ENCODE measurements around the gene EPB41L1. TPM values are rescaled to one million over a fixed set of nuclear protein-coding genes. Genes with fewer than 3 reads are reported as not detected.

EPB41L1 gene
- total RNA-seq, 1 experiment from 2014 or later: 8.6 TPM

DNA sequence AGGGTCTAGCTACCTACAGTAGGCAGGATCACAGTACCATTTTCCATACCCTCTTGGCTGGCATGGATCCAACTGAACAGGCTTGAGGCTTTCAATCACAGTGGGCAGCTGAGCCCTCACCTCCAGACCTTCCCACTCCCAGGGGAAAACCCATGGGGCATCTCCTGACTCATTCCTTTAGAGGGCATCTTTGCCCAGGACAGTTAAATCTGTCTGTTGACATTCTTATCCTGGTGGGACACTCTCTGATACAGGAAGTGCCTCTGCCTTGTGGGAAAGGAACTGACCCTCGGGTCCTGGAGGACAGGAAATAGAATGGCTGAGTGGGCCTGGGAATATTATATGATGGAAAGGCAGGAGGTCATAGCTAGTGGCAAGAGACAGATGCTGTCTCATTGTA, 10.2 kb upstream of the EPB41L1 start:
- no peak for ATAC-seq
- BruUV-seq (replicated peaks): no TSS peak
- H3K27ac ChIP-seq (ENCODE audit: low read length): no peak overlapping the region
- in situ Hi-C loops (cut with HindIII; ENCODE audit: low pct_unique_long_range_greater_than_20kb, low sequenced_read_pairs): no loop called here
- H3K36me3 ChIP-seq (ENCODE audit: control insufficient read depth, insufficient read depth, low read length): no peaks in the 10 kb centered on the region
- no peaks in the 10 kb centered on the region for H3K4me1 ChIP-seq (ENCODE audit: control insufficient read depth, insufficient read depth, low read length)
- H3K27me3 ChIP-seq (ENCODE audit: control insufficient read depth, insufficient read depth, low read length): no peaks in the 10 kb centered on the region; the same call in 1 of the 2 replicates
- intact Hi-C loops (cut with micrococcal nuclease; ENCODE audit: unreplicated experiment): no loop called here
- H3K4me3 ChIP-seq (ENCODE audit: low read depth in 2 of 2, low read length in 2 of 2): no peak overlapping the region
- ChIA-PET CTCF (interaction anchor here (0.7 to 1.9 kb wide), 2 partner anchors 58 to 151 kb away, joined by 3 to 8 read pairs; no protein-coding TSS in a partner anchor), POLR2A (no interaction called here)
- no peaks in the 10 kb centered on the region for H3K9me3 ChIP-seq (ENCODE audit: control insufficient read depth, insufficient read depth, low read depth, low read length)
- TF ChIP-seq SIN3A (IDR thresholded peaks at IDR 0.05; ENCODE audit: borderline replicate concordance, insufficient read depth, low read depth, low read length) (no peak), TCF7L2 (IDR thresholded peaks at IDR 0.05; ENCODE audit: low read depth, low read length) (no peak), POLR2AphosphoS5 (IDR thresholded peaks at IDR 0.05; ENCODE audit: low read depth, low read length) (no peak)
- TF ChIP-seq, protein P1, sequence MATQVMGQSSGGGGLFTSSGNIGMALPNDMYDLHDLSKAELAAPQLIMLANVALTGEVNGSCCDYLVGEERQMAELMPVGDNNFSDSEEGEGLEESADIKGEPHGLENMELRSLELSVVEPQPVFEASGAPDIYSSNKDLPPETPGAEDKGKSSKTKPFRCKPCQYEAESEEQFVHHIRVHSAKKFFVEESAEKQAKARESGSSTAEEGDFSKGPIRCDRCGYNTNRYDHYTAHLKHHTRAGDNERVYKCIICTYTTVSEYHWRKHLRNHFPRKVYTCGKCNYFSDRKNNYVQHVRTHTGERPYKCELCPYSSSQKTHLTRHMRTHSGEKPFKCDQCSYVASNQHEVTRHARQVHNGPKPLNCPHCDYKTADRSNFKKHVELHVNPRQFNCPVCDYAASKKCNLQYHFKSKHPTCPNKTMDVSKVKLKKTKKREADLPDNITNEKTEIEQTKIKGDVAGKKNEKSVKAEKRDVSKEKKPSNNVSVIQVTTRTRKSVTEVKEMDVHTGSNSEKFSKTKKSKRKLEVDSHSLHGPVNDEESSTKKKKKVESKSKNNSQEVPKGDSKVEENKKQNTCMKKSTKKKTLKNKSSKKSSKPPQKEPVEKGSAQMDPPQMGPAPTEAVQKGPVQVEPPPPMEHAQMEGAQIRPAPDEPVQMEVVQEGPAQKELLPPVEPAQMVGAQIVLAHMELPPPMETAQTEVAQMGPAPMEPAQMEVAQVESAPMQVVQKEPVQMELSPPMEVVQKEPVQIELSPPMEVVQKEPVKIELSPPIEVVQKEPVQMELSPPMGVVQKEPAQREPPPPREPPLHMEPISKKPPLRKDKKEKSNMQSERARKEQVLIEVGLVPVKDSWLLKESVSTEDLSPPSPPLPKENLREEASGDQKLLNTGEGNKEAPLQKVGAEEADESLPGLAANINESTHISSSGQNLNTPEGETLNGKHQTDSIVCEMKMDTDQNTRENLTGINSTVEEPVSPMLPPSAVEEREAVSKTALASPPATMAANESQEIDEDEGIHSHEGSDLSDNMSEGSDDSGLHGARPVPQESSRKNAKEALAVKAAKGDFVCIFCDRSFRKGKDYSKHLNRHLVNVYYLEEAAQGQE (IDR thresholded peaks at IDR 0.05; ENCODE audit: insufficient read depth in 1 of 2, low read depth in 2 of 2, low read length in 1 of 2): no peak
- no peak for DNase-seq (ENCODE audit: low read depth, low spot score)

DNA sequence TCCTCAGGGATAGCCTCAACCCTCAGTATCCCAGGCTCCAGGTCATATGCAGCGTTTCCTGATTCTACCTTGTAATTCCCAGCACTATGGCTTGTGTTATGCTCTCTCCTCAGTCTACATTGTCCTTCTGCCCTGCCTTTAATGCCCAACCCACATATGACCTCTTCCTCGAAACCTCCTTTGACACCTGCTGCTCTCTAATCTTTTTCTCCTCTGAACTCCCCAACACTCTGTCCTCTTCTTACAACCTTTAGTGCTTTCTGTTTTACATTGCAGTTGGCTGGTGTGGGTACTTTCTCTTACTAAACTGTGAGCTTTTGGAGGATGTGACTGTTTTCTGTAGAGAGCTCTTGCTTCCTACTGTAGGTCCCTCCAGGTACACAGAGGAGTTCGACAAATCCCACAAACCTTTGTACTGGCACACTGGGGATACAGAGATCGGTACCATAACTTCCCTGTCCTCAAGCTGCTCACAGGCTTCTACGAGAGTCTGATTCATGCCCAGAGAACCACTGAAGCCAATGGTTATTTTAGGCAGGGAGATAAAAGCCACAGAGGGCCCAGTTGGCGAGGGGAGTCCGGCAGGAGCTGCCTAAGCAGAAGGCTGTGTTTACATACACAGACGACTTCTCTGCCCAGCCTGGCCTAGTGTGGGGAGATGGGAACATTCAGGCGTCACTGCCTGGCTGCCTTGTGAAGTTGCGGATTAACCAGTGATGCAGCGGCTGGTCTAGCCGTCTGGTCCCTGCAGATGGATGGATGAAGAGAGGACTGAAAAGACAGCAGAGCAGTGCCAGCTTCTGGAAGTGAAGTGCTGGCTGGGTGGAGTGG, 8.4 kb upstream of the EPB41L1 start:
- no TSS peak for BruUV-seq (replicated peaks)
- Histone ChIP-seq H3K27ac (ENCODE audit: low read length) (no peak overlapping the region), H3K27me3 (ENCODE audit: control insufficient read depth, insufficient read depth, low read length) (no peaks in the 10 kb centered on the region; the same call in 1 of the 2 replicates), H3K9me3 (ENCODE audit: control insufficient read depth, insufficient read depth, low read depth, low read length) (no peaks in the 10 kb centered on the region), H3K36me3 (ENCODE audit: control insufficient read depth, insufficient read depth, low read length) (no peaks in the 10 kb centered on the region), H3K4me3 (ENCODE audit: low read depth in 2 of 2, low read length in 2 of 2) (no peak overlapping the region), H3K4me1 (ENCODE audit: control insufficient read depth, insufficient read depth, low read length) (no peaks in the 10 kb centered on the region)
- DNase-seq (ENCODE audit: low read depth, low spot score): no peak
- intact Hi-C loops (cut with micrococcal nuclease; ENCODE audit: unreplicated experiment): no loop called here
- TF ChIP-seq TCF7L2 (IDR thresholded peaks at IDR 0.05; ENCODE audit: low read depth, low read length) (no peak), SIN3A (IDR thresholded peaks at IDR 0.05; ENCODE audit: borderline replicate concordance, insufficient read depth, low read depth, low read length) (no peak), POLR2AphosphoS5 (IDR thresholded peaks at IDR 0.05; ENCODE audit: low read depth, low read length) (no peak)
- TF ChIP-seq, protein P2, sequence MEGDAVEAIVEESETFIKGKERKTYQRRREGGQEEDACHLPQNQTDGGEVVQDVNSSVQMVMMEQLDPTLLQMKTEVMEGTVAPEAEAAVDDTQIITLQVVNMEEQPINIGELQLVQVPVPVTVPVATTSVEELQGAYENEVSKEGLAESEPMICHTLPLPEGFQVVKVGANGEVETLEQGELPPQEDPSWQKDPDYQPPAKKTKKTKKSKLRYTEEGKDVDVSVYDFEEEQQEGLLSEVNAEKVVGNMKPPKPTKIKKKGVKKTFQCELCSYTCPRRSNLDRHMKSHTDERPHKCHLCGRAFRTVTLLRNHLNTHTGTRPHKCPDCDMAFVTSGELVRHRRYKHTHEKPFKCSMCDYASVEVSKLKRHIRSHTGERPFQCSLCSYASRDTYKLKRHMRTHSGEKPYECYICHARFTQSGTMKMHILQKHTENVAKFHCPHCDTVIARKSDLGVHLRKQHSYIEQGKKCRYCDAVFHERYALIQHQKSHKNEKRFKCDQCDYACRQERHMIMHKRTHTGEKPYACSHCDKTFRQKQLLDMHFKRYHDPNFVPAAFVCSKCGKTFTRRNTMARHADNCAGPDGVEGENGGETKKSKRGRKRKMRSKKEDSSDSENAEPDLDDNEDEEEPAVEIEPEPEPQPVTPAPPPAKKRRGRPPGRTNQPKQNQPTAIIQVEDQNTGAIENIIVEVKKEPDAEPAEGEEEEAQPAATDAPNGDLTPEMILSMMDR (IDR thresholded peaks at IDR 0.05): no peak
- TF ChIP-seq, protein P1 (IDR thresholded peaks at IDR 0.05; ENCODE audit: insufficient read depth in 1 of 2, low read depth in 2 of 2, low read length in 1 of 2): no peak
- in situ Hi-C loops (cut with HindIII; ENCODE audit: low pct_unique_long_range_greater_than_20kb, low sequenced_read_pairs): no loop called here
- ChIA-PET POLR2A (no interaction called here), CTCF (interaction anchor here (0.8 kb wide), 2 partner anchors 153 kb away, joined by 4 to 5 read pairs; no protein-coding TSS in a partner anchor)
- ATAC-seq: no peak

Measured in Panc1 (cell line).